GM21367 (cell line): ENCODE results near the gene MAN1A2.

Experiments used
- ATAC-seq: cut with Tn5 transposase; IDR thresholded peaks from one replicate; pipeline ENCODE4 v1.9.1; 2021; ENCODE audit not compliant: unreplicated experiment

Gene MAN1A2

DNA sequence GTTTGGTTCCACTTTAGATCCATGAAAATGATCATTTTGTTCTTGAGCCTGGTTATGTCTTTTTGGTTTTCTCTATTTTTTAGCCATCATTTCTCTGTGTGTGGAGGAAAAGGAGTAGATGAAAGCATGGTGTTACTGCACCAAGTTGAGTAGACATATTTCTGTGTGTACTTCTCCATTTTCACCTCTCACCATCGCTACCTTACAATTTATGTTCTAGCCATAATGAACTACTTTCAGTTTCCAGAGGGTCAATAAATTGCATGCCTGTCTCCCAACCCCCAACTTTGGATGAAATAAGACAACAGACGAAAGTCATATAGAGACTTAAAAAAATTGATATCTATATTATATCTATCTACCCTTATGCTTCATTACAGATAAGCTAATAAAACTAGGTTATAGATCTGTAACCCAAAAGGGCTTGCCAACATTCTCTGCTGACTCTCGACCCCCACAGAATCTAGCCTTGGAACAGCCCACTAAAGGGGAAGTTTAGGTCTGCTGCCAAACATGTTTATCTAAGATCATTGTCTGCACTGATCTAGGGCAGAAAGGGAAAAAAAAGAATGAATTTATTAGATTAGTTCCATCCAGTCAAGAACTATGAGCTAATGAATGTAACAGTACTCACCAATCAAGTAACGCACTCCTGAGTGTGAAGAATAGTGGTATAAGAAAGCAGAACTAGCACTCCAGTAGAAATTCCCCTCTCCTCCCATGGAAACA is 7.5 kb upstream of the MAN1A2 start:
- no peak for ATAC-seq

DNA sequence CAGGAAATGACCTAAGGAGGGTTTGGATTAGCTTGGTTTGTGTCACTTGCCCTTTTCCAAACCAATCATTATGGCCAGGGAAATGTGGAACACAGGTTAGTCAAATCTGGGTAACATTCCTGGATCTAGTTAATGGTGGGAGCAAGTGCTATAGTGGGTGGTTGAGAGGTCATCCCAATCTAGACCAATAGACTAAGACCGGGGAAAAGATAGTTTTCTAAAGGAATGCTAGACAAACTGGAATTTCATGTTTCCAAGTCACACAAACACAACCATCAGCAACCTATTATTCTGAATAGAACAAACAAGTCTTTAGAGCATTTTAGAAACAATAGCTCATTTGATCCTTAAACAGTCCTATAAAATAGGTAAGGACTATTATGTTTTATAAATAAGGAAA is 4.3 kb upstream of the MAN1A2 start:
- ATAC-seq, result no peak

DNA sequence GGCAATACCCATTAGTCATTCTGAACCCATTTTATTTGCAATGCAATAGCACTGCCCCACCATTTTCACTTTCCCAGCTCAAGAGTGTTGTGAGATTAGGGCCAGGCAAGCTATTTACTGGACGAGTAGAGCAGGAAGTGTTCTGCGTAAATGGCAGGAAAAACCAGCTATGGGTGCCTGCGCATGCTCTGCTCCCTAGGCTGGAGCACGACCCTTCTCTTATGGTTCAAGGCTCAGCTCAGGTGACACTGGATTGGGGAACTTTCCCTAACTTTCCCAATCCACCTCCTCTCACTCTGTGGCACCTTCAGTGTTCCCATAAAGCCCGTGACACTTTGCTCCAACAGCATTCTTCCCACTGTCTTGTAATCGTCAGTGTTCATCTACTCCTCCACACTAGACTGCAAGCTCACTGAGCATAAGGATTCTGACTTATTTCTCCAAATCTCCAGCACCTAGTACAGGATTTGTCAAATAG is 3.6 kb upstream of the MAN1A2 start:
- ATAC-seq, result no peak

DNA sequence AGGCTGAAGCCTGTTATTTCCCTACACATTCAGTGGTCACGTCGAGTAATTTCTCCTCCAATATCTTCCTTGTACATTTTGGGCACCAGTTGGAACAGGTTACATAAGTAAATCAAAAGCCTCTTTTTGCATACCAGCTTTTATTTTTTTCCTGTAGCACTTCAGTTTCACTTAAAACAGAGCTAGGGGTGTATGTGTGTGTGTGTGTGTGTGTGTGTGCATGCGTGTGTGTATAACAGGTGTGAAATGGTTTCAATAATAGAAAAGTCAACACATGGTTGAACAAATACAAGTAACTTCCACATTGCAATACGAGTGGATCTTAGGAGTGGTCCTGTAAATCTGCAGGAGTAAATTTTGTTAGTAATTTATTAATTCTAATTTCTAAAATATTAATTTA is 3.0 kb upstream of the MAN1A2 start:
- no peak for ATAC-seq

DNA sequence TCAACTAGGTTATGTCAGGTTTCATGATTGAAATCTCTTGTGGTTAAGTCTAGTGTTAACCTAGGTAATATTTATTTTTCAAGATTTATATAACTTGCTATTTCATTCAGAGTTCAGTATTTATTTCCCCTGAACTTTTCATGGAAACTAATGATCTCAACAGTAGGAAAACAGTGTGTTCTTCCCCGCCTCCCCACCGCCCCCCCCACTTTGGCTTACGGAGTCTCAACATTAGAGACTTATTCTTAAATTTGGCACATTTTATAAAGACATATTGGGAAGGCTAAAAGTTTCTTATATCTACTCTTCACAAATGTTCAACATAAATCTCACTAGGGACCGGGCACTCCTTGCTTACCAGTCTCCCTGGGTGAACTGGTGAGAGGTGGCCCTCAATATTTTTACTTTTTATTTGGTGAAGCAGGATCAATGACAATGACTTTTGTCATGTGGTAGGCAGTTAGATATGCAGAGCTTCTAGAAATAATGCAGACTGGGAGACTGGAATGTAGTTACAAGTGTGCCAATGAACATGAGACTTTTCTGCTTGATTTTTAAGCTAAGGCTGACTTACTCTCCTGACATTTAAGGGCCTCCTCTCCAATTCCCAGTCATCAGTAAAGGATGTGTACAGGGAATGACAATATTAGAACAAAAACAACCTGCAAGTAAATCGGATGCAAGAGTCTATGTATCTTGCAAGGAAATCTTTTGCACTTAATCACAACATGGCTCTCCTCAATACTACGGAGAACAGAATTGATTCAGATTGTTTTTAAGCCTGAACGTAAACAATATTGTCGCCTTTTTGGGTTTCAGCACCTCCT is 1.7 kb upstream of the MAN1A2 start:
- no peak for ATAC-seq

DNA sequence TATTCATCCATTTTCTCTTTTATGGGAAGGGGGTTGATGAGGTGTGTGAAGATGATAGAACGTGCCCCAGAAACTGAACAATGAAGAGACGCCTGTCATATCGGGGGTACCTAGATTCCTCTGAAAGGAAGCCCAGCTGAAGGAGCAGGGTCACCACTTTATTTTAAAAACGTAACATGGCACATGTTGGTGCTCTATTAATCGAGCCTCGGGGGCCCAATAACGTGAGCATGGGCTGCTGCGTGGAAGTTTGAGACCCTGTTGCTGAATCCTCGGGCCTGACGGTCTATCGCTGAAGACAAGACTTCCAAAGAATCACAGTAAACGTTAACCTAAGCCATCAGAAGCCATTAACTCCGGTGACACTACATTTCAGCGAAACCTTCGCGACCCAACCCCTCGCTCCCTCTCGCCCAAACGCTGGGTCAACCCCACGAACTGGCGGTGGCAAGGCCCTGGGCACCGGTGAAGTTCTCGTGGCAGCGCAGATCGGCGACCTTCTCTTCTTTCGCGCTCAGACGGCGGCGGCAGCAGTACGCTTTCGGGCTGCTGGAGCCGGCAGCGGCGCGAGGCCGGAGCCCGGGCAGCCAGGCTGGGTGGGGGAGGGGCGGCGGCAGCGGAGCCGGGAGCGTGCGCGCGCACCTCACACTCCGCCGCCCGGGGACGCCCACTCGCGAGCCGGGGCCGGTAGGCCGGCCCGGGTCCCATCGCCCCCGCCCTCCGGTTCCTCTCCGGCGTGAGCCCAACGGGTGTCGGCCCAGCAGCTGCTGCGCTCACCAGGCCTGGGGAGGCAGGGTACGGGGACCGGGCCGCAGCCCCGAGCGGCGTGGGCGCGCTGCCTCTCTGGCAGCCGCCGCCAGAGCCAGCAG is 838 bp upstream of the MAN1A2 start:
- ATAC-seq, result peak; percentile 43

DNA sequence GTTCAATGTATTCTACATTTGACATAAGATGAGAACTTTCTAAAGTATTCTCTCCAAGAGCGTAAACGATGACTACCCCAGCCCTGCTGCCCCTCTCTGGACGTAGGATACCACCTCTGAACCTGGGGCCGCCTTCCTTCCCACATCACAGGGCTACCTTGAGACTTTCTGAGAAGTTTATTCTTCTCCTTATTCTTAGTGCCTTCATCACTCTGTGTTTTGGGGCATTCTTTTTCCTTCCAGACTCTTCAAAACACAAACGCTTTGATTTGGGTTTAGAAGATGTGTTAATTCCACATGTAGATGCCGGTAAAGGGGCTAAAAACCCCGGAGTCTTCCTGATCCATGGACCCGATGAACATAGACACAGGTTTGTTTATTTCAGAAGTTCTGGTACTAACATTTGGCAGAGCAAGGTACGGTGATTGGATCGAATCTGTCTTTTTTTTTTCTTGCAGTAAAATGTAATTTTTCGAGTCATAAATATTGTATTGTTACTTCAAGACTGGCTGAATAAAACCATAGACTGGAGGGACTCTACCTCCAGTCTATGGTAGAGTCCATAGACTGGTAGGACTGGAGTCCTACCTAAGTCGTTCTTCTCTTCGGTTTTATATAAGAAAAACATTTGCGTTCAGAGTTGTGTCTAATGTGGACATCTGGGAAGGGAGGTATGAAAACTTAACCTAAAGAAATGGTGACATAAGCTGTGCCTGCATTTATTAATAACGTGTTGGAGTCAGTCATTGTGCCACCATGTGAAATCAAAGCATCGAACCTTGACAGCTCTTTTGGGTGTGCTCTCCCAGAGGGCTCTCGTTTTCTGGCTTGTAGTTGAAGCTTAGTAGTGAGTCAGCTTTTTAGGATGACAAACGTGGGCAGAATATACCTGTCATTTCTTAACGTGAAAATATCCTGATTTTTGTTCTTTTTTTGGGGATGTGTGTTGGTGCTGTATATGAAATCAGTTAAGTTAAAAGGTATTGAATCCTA is 1.2 kb downstream of the MAN1A2 start:
- no peak for ATAC-seq

DNA sequence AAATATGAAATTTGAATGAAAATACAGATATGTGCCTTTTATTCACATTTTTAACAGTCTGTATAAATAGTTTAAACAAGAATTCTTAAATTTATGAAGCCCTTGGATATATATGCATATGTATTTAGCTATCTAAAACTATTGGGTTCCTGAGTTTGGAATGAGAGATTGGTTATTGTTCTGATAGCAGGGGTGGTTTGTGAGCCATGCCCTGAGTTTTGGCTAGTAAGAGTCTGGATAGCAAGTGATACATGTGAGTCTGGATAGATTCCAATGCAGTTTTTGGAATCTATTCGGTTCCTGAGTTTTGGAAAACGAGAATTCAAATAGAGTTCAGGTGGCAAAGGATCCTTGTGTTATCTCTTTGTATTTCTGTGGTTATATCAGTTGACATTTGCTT is 2.8 kb downstream of the MAN1A2 start:
- ATAC-seq, result no peak

DNA sequence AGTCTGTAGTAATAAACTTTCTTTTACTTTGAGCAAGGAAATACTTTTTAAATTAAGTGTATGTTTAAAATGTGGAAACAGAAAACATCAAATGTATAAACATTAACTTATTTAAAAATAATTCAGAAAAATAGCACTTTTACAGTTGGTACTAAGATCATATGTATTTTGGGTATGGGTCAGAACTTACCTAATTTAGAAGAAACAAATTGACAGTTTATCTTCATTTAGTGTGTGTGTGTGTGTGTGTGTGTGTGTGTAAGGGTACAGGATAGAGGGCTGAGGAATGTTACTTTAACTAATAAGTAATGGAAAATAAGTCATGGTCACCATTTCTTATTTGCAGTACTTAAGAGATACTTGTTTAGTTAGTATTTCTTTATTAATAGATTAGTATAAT is 3.3 kb downstream of the MAN1A2 start:
- no peak for ATAC-seq

DNA sequence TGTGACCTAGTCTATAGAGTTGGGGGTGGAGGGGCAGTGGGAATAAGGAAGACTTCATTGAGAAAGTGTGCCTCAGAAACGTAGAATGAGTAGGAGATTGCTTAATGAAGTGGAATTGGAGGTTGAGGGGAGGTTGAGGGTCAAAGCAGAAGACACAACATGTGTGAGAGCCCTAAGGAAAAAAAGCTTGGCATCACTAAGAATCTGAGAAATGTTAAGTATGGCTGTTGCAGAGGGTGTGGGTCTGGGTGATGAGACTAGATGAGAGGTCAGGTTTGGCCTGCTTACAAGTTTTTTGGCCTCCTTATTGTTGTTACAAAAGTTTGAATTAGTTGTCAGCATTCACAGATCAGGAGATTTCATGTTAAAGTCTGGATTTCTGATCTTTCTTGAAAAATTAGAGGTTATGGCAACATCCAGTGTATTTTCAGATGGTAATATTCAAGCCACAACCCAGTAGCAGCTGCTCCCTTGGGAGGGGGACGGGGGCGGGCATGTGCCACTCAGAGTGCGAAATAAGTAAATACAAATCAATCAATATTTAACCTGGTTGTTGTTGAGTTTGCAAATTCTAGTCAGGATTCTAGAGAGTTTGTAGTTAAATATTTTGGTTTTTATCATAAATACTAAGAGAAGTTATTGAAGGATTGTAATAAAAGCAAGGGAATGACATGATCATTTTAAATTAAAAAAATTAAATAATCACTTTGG is 4.3 kb downstream of the MAN1A2 start:
- ATAC-seq, result no peak

DNA sequence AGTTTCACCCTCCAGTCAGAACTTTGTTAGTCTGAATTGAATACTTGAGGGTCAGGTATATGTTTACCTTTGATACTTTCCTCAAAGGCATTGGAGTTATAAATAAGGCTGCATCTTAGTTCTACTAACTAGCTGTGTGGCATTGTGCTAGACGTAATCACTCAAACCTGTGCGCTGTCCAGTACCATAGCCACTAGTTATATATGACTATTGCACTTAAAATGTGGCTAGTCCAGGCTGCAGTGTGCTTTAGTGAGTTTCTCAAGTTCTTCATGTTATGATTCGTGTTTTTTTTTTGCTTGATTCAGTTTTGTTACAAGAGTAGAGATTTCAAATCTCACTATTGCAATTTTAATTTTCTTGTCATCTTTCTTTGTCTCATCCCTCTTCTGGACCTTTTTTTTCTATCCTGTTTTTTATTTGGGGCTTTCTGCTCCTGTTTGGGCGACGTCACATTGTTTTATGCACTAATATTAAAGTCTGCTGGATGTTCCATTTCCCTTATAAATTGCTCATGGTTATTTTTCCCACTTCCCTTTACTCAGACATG is 5.7 kb downstream of the MAN1A2 start:
- no peak for ATAC-seq

DNA sequence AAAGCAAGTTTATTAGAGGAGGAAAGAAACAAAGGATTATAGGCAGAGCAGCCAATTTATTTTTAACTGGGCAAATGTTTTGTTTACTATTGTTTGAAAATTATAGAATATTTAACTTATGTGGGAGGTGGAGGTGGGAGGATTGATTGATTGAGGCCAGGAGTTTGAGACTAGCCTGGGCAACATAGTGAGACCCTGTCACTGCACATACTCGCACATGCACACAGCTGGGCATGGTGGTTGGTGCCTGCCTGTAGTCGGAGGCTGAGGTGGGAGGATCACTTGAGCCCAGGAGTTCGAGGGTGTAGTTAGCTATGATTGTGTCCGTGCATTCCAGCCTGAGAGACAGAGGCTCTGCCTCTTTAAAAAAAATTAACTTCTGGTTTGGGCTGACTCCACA is 6.7 kb downstream of the MAN1A2 start:
- no peak for ATAC-seq

DNA sequence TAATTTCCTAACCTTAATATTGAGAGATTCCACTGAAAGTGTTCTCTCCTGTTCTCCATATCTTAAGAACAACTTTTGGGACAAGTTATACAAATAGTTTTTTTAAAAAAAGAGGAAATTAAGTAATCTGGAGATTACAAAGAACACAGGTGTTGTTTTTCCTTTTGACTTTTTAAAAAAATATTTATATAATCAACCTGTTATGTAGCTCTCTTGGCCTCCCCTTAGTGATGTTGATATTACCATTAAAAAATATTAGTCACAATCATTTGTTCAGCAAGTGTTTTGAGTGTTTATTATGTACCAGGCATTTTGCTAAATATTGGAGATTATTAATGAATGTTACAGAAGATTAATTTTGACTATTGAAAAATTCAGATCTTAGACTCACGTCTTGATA is 8.1 kb downstream of the MAN1A2 start:
- no peak for ATAC-seq

DNA sequence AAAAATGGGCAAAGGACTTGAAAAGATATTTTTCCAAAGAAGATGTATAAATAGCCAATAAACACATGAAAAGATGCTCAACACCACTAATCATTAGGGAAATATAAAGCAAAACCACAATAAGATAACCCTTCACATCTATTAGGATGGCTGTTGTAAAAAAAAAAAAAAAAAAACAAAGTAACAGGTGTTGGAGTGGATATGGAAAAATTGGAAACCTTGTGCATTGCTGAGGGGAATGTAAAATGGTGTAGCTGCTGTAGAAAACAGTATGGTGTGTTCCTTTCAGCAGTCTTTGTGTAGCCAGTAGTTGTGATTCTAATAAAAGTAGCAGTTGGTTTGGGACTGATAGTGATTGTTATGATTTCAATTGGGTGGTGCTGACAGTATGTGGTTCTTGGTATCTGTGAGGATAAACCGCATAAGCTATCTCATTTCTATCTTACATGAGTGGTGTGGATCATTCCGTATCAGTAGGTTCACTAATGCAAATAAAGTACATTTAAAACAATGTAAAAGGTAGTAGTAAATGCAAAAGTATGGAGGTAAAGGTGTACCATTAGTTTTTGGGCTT is 19.9 kb downstream of the MAN1A2 start:
- no peak for ATAC-seq

DNA sequence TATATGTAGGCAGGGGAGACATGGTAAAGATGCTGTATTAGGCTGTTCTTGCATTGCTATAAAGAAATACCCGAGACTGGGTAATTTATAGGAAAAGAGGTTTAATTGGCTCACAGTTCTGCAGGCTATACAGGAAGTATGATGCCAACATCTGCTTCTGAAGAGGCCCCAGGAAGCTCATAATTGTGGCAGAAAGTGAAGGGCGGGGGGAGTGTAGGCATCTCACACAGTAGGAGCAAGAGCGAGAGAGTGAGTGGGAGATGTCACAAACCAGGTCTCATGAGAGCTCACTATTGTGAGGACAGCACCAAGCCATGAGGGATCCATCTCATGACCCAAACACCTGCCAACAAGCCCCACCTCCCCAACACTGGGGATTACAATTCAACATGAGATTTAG is 21.1 kb downstream of the MAN1A2 start:
- no peak for ATAC-seq

DNA sequence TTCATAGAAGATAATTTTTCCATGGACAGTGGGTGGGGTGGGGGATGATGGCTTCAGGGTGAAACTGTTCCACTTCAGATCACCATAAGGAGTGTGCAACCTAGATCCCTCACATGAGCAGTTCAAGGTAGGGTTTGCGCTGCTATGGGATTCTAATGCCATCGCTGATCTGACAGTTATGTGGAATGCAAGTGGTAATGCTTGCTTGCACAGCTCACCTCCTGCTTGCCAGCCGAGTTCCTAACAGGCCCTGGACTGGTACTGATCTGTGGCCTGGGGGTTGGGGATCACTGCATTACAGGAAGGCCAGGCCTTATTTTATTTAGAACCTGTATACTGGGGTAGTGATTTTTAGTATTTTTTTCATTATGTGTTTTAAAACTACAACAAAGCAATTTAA is 22.0 kb downstream of the MAN1A2 start:
- ATAC-seq, result no peak

DNA sequence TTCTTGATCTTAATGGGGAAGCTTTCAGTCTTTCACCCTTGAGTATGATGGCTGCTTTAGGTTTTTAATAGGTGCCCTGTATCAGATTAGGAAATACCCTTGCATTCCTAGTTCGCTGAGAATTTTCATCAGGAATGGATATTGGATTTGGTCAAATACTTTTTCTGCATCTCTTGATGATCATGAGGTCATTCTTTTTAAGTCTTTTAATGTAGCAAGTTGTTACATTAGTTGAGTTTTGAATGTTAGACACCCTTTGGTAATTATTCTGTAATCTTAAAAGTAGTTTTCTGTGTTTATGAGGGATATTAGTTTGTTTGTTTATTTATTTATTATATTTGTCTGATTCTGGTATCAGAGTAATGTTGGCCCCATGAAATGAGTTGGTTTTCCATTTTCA is 22.5 kb downstream of the MAN1A2 start:
- no peak for ATAC-seq

DNA sequence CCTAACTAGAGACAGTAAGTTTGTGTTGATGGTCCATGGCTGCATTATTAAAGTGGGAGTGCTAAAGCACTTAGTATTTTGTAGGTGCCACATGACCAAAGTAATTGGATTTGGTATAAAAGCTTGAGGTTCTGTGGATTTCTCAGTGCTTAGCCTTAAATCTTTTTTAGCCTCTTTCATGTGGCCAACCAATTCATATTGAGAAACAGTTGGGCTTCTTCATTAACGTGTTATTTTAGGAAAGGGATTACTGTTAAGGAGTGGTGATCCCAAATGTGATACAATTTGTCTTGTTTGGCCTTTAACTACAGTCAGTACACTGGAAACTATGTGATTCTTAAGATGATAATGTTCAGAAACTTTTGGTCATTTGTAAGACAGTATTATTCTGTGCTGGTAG is 25.5 kb downstream of the MAN1A2 start:
- ATAC-seq, result no peak

DNA sequence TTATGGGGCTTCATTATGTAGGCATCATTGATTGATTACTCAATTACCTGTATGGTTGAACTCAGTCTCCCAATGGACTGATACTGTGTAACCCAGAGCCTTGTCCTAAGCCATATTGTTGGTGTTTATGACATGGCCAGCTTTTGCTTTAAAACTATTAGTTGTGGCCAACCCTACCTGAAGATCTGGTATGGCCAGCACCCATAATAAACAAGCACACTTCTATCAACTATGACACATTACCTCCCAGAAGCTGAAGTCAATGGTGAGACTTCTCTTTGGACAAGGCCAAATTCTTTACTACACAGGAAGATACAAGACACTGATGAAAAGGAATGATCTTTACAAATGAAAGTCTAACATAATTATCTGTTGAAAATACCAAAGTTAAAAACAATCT is 28.8 kb downstream of the MAN1A2 start:
- no peak for ATAC-seq
